ENCODE measurements around the gene PTPRN2. TPM values are rescaled to one million over a fixed set of nuclear protein-coding genes. Genes with fewer than 3 reads are reported as not detected.

Gene PTPRN2
- total RNA-seq, 1 experiment from 2014 or later: 2.1 TPM

DNA sequence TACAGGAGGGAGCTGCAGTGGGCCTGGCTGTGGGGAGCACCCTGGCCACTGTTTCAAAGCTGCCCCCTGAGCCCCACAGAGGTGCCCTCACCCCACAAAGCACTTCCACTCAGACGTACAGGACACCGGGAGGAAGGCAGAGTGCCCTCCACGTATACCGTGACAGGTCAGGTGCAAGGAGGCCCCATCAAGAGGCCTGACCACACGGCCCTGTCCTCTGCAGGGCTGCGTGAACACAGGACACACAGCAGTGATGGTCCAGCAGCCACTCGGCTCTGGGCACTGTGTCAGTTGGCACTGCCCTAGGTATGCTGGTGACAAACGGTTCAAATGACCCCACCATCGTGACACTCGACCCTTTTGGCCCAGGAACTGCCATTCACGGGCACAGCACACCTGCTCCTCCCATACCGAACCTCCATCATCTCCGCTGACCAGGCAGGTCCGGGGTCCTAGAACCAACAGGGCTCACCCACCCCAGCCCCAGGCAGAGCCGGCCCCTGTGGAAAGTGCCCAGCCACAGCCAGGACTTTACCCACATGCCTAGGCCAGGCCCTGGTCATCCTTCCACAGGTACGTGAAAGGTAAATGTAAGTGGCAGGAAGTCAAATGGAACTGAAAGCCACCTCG is 560.9 kb downstream of the PTPRN2 start:
- CTCF ChIA-PET: no interaction called here
- no peak overlapping the region for H2AFZ ChIP-seq (ENCODE audit: low read depth, low read length, poor library complexity, severe bottlenecking)
- TF ChIP-seq RAD21 (IDR thresholded peaks at IDR 0.05; ENCODE audit: low read depth): no peak
- no peak for TF ChIP-seq ZNF274 (IDR thresholded peaks at IDR 0.05; ENCODE audit: low read depth, low read length)
- no peak for TF ChIP-seq EZH2phosphoT487 (IDR thresholded peaks at IDR 0.05; ENCODE audit: borderline replicate concordance)
- TF ChIP-seq, protein P1, sequence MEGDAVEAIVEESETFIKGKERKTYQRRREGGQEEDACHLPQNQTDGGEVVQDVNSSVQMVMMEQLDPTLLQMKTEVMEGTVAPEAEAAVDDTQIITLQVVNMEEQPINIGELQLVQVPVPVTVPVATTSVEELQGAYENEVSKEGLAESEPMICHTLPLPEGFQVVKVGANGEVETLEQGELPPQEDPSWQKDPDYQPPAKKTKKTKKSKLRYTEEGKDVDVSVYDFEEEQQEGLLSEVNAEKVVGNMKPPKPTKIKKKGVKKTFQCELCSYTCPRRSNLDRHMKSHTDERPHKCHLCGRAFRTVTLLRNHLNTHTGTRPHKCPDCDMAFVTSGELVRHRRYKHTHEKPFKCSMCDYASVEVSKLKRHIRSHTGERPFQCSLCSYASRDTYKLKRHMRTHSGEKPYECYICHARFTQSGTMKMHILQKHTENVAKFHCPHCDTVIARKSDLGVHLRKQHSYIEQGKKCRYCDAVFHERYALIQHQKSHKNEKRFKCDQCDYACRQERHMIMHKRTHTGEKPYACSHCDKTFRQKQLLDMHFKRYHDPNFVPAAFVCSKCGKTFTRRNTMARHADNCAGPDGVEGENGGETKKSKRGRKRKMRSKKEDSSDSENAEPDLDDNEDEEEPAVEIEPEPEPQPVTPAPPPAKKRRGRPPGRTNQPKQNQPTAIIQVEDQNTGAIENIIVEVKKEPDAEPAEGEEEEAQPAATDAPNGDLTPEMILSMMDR (IDR thresholded peaks at IDR 0.05 in 2 of 3, conservative IDR thresholded peaks at IDR 0.05 in 1 of 3; ENCODE audit: borderline replicate concordance in 1 of 3, insufficient read depth in 1 of 3, low read depth in 2 of 3, low read length in 2 of 3): no peak
- TF ChIP-seq POLR2A (IDR thresholded peaks at IDR 0.05; ENCODE audit: borderline replicate concordance, extremely low read depth, insufficient read depth, insufficient read length): no peak
- TF ChIP-seq, protein P2, sequence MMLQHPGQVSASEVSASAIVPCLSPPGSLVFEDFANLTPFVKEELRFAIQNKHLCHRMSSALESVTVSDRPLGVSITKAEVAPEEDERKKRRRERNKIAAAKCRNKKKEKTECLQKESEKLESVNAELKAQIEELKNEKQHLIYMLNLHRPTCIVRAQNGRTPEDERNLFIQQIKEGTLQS (IDR thresholded peaks at IDR 0.05): no peak
- TF ChIP-seq, protein P3, sequence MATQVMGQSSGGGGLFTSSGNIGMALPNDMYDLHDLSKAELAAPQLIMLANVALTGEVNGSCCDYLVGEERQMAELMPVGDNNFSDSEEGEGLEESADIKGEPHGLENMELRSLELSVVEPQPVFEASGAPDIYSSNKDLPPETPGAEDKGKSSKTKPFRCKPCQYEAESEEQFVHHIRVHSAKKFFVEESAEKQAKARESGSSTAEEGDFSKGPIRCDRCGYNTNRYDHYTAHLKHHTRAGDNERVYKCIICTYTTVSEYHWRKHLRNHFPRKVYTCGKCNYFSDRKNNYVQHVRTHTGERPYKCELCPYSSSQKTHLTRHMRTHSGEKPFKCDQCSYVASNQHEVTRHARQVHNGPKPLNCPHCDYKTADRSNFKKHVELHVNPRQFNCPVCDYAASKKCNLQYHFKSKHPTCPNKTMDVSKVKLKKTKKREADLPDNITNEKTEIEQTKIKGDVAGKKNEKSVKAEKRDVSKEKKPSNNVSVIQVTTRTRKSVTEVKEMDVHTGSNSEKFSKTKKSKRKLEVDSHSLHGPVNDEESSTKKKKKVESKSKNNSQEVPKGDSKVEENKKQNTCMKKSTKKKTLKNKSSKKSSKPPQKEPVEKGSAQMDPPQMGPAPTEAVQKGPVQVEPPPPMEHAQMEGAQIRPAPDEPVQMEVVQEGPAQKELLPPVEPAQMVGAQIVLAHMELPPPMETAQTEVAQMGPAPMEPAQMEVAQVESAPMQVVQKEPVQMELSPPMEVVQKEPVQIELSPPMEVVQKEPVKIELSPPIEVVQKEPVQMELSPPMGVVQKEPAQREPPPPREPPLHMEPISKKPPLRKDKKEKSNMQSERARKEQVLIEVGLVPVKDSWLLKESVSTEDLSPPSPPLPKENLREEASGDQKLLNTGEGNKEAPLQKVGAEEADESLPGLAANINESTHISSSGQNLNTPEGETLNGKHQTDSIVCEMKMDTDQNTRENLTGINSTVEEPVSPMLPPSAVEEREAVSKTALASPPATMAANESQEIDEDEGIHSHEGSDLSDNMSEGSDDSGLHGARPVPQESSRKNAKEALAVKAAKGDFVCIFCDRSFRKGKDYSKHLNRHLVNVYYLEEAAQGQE (IDR thresholded peaks at IDR 0.05; ENCODE audit: low read depth): no peak
- TF ChIP-seq TCF7L2 (IDR thresholded peaks at IDR 0.05; ENCODE audit: borderline replicate concordance, extremely low read depth, insufficient read depth, insufficient read length): no peak
- no peak for TF ChIP-seq SIN3A (IDR thresholded peaks at IDR 0.05; ENCODE audit: low read depth)
- TF ChIP-seq EZH2 (IDR thresholded peaks at IDR 0.05): no peak
- TF ChIP-seq, protein P4, sequence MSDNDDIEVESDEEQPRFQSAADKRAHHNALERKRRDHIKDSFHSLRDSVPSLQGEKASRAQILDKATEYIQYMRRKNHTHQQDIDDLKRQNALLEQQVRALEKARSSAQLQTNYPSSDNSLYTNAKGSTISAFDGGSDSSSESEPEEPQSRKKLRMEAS (IDR thresholded peaks at IDR 0.05): no peak
- no peak for TF ChIP-seq SRF (IDR thresholded peaks at IDR 0.05; ENCODE audit: low read depth)
- TF ChIP-seq YY1 (IDR thresholded peaks at IDR 0.05; ENCODE audit: extremely low read depth, insufficient replicate concordance, low read depth, low read length): no peak
- TF ChIP-seq ELF1 (IDR thresholded peaks at IDR 0.05; ENCODE audit: borderline replicate concordance, low read depth): no peak
- TF ChIP-seq EGR1 (IDR thresholded peaks at IDR 0.05; ENCODE audit: low read depth): no peak

More for the DNA sequence above, 560.9 kb downstream of the PTPRN2 start:
- ChIA-PET POLR2A (no interaction called here), RAD21 (ENCODE audit: low non-redundant PET in 1 of 2, low total read pairs in 2 of 2, uncharacterized antibody in 2 of 2, unreplicated experiment in 2 of 2) (no interaction called here)
- H3K4me1 ChIP-seq (ENCODE audit: control insufficient read depth in 1 of 2, insufficient read depth in 2 of 2, low read length in 2 of 2): no peaks in the 10 kb centered on the region
- no TSS peak for BruUV-seq (replicated peaks)
- no peaks in the 10 kb centered on the region for H4K20me1 ChIP-seq (ENCODE audit: insufficient read depth)
- H3K36me3 ChIP-seq (ENCODE audit: control insufficient read depth in 1 of 2, insufficient read depth in 2 of 2, low read length in 2 of 2): no peaks in the 10 kb centered on the region
- H3K4me3 ChIP-seq (replicated peaks in 1 of 2; ENCODE audit: low read depth in 1 of 2, low read length in 2 of 2): no peak overlapping the region
- H3K27ac ChIP-seq (ENCODE audit: low read depth, low read length): no peak overlapping the region
- no peaks in the 10 kb centered on the region for H3K27me3 ChIP-seq (ENCODE audit: insufficient read depth, low read length)
- no peaks in the 10 kb centered on the region for H3K9me3 ChIP-seq (ENCODE audit: control insufficient read depth in 1 of 2, insufficient read depth in 1 of 2, low read depth in 1 of 2, low read length in 2 of 2)
- H3K9ac ChIP-seq (ENCODE audit: low read length): no peak overlapping the region
- H3K79me2 ChIP-seq (ENCODE audit: insufficient read depth, low read length): no peaks in the 10 kb centered on the region
- no peak overlapping the region for H3K4me2 ChIP-seq (ENCODE audit: low read length)
- ATAC-seq: no peak
- intact Hi-C loops (cut with micrococcal nuclease): no loop called here
- H3K9me2 ChIP-seq (ENCODE audit: insufficient read depth): no peaks in the 10 kb centered on the region
- DNase-seq (ENCODE audit: low read depth, low spot score): no peak
